G401.6 (cell line): ENCODE measurements around the gene PGPEP1.
A peak's percentile ranks its signal among the peaks of the same experiment; 100 is the strongest.
"Not testable (repeated sequence)": the region's sequence is repeated elsewhere in the genome, so short reads cannot be mapped to it uniquely, and the experiment has no call there.

Experiments
- FAIRE-seq: peaks from 2 replicates; lab custom pipeline; 2012; peaks lifted over from hg19 to GRCh38; lab: Jason Lieb, UNC

Gene PGPEP1

DNA sequence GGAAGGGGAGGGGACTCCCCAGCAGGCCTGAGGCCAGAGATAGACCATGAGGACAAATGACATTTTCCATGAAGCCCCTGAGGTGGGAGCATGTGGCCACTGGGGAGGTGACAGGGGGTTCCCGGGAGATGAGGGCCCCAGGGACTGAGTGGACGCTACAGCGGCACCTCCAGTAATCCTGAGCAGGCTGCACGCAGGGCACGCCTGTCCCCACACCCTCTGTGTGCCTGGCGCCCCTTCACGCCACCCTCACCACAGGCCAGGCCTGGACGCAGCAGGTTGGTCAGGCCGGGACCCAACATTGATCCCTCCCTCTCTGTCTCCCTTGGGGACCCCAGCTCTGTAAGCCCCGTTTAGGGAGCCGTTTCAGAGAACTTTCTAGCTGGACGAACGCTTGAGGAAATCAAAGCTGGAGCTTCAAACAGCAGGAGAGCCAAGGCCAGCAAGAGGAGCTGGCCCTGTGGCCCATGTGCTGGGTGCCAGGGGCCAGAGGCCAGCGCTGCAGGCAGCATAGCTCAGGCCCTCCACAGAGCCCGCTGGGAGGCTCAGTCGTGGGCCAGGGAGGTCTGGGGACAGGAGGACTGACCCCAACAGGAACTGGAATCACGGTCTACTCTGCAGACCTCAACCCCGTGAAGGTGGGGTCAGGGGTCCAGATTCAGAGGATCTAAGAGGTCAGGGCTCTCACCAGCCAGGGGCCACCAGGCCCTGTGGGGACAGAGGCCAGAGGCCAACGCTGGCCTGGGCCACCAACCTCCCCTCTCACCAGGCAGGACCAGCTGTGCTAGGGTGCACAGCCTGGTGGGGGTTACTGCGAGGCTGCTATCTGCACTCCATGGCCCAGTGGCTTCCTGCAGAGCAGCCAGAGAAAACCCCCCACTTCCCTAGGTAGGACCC lies 32.1 kb upstream of the PGPEP1 start:
- FAIRE-seq: no peak

- no peak for FAIRE-seq
These were observed 31.5 kb upstream of the PGPEP1 start for GRCh38 chr19:18308948-18309325.

DNA sequence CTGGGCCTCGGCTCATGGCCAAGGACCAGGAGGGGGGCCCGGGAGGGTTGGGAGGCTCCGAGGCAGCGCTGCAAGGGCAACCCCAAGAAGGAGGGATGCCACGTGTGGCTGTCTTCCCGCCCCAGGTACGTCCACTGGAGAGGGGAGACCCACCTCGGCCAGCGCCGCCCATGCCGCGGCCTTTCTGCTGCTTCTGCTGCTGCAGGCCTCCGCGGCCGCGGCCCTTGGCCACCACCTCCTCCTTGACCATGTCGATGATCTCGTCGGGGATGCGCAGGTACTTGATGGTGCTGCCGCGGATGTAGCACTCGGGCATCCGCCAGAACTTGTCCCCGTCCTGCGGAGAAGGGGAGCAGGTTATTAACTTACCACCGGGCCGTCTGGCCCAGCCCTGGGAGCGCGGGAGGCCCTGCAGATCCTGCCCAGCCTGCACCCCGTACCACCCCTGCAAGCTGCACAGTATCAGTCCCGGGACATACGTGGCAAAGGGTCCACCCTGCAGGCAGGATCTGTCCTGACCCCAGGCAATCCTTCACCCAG lies 30.8 kb upstream of the PGPEP1 start:
- no peak for FAIRE-seq

DNA sequence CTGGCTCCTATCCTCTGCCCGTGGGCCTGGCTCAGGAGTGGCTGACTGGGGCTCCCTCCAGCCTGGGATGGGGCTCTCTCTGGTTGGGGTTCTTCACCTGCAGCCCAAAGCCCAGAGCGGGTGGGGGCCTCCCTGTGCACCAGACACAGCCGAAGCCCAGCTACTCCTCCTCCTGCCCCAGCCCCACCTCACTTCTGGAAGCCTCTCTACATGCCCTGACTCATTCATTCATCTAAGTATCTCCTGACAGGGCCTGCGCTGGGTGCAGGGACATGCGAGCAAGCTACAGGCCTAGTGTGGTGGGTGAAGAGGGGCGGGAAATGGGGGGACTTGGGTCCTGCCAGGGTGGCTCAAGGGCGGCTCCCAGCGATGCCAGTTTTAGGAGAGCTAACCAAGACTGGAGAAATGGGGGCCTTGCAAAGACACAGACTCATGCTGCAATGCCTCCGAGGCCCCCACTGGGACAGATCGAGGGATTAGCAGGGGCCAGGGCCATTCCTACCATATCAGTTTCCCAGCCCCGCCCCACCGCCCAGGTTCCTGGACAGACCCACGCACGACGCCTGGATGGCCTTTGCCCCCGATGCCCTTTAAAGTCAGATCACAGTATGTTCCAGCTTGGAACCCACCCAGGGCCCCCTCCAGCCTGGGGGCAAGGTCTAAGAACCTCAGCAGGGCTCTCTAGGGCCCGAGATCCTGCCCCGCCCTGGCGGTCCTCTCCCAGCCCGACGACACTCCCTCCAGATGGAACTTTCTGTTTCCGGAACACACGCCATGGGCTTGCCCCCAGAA lies 30.1 kb upstream of the PGPEP1 start:
- FAIRE-seq: no peak

GRCh38 chr19:18310966-18311365 lies 29.4 kb upstream of the PGPEP1 start:
- no peak for FAIRE-seq

DNA sequence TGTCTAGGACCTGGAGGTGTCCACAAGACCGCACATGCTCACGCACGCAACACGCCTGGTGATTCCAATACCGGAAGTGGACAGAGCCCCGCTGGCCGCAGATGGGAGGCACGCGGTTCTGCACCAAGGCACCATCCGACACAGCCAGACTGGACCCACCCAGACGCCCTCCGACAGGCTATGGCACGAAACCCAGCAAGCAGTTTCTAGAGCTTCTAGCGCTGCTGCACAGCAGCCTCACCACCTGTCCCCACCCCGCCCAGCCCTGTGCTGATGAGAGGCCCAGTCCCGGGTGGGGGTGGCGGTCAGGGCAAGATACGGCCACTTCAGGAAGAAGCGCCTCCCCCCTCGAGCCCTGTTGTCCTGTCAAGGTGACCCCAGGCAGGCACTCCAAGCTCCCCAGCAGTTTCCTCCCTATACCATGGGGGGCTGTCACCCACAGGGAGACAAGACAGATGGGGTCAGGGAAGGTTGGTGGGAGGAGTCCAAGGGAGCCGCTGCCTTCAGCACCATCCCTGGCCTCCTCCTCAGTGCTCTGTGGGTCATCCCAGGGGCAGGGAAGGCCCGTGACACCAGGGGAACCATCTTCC lies 28.8 kb upstream of the PGPEP1 start:
- FAIRE-seq: no peak

DNA sequence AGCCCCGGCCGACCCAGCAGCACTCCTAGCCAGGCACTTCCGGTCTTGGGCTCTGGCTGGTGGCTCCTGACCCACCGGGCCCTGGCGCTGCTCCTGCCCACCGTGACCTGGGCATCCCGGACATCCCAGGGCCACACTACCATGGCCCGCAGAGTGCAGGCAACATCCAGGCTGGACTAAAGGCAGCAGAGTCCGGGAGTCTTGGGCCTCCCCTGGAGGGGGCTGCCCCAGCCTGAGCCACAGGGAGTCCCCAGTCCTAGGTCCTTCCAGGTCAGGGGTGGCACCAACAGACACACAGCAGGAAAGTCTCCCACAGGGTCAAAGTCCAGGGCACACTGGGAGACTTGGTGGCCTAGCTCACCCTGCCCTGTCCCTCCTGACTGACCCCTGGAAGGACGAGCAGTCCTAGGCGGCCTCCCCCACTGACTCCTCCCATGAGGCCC lies 28.3 kb upstream of the PGPEP1 start:
- FAIRE-seq: no peak

GRCh38 chr19:18313398-18313797 lies 27.0 kb upstream of the PGPEP1 start:
- no peak for FAIRE-seq

GRCh38 chr19:18317961-18318800 lies 22.2 kb upstream of the PGPEP1 start:
- no peak for FAIRE-seq

GRCh38 chr19:18319591-18320135 lies 20.7 kb upstream of the PGPEP1 start:
- FAIRE-seq: no peak

DNA sequence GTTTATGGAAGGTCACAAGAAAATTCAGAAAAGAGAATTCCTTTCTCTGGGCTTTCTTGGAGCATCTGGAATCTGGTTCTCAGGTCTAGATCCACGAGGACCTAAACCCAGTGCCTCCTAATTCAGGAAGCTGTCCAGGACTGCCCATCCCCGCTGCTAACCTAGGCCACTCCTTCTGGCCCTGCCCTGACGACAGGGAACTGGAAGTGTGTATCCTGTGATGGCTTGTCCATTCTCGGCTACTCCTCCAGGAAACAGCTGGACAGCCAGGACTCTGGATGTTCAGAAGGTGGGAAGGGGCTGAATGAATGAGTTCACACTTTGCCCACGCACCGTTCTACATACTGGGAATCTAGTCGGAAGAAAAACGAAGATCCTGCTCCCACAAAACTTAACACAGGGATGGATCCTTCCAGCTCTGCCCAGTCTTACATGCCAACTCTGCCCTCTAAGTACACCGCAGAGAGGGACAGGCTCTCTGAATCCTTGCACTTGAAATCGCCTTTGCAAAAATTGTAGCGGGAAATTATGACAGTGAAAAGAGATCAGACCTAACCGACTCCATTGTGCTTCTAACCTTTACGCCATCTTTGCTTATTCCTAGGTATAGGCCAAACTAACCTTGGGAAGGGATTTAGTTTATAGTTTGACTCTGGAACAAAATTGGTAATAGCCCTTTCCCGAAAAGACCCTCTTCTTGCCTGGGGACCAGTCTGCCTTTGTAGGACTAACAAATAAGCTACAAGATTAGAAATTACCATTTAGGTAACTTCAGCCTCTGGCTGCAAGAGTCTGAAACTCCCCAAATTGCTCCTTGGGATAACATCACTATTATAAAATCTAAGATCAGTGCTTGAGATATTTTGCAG lies 19.3 kb upstream of the PGPEP1 start:
- FAIRE-seq: no peak

DNA sequence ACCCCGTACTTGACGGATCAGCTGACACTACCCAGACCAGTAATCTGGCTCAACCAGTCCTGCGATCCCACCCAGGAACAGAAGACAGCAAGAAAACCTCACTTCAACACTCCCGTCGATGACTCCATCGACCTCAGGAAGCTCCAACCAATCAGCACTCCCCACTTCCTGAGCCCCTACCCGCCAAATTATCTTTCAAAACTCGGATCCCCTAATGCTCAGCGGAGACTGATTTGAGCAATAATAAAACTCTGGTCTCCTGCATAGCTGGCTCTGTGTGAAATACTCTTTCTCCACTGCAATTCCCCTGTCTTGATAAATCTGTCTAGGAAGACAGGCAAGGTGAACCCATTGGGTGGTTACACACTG lies 18.7 kb upstream of the PGPEP1 start:
- FAIRE-seq: no peak

DNA sequence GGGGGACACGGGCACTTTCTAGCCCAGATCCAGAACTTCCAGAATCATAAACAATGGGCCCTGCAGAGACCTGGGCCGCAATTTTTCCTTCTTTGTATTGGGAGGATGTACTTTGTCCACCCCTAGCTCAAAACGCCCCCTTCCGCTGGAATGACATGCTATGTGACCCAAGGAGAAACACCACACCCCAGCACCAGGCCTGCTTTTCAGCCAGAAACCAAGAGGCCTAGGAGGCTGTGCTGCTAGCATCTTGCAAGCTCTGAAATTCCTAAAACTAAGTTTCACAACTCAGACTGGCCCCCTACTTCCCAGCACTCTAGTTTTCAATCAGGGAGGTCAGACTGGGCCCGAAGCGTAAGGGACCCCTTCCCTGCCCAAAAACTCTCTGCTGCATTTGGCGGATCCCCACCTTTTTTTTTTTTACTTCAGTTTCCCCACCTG lies 18.1 kb upstream of the PGPEP1 start:
- peak; percentile 11 for FAIRE-seq

- peak; percentile 95 for FAIRE-seq
These were observed 17.5 kb upstream of the PGPEP1 start, which contains the start of gene LSM4 for GRCh38 chr19:18322759-18323460. Gene LSM4, minus strand, starts transcription at chr19:18323076. Its CDS starts 56 bp downstream, at chr19:18323020.

- FAIRE-seq: not testable (repeated sequence)
These were observed 16.0 kb upstream of the PGPEP1 start for GRCh38 chr19:18324373-18324731.

- FAIRE-seq: no peak
These were observed 13.6 kb upstream of the PGPEP1 start for GRCh38 chr19:18326772-18327171.

- peak; percentile 99 for FAIRE-seq
These were observed 11.9 kb upstream of the PGPEP1 start for GRCh38 chr19:18328340-18329034.

- no peak for FAIRE-seq
These were observed 11.4 kb upstream of the PGPEP1 start for GRCh38 chr19:18329035-18329376.

DNA sequence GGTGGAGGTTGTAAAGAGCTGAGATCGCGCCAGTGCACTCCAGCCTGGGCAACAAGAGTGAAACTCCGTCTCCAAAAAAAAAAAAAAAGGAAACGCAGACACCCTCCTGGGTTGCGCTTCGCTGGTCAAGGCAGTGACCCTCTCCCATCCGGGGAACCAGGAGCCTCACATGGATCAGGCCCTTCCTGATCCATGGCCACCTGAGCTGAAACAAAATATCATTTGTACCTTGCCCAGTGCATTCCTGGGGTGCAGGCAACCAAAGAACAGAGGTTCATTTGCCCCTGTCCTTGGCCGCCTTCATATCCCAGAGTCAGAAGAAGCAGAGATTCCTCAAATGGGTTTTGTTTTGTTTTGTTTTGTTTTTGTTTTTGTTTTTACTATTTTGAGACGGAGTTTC lies 9.5 kb upstream of the PGPEP1 start:
- no peak for FAIRE-seq
